H9 (cell line): ENCODE results near the gene XIRP2. TPM values are rescaled to one million over a fixed set of nuclear protein-coding genes. Genes with fewer than 3 reads are reported as not detected.

Experiments
- DNase-seq: peaks from one replicate; pipeline ENCODE4 v3.0.0-alpha.2; 2017
- H2AFZ ChIP-seq: one replicate; pipeline ENCODE4 v1.6.1; 2013; ENCODE audit warnings: mild to moderate bottlenecking, low read length, control low read depth, moderate library complexity
- H2AK5ac ChIP-seq: 2 replicates; pipeline ENCODE4 v1.6.1; 2013; ENCODE audit warnings: low read length, control low read depth, mixed read lengths; ENCODE audit not compliant: insufficient read length
- H2BK120ac ChIP-seq: one replicate; pipeline ENCODE4 v1.6.1; 2013; ENCODE audit warnings: low read depth, mild to moderate bottlenecking, low read length, control low read depth, inconsistent platforms; ENCODE audit not compliant: poor library complexity, severe bottlenecking
- H2BK12ac ChIP-seq: 2 replicates; pipeline ENCODE4 v1.6.1; 2013; ENCODE audit warnings: low read length, control low read depth, mixed read lengths, low read depth; ENCODE audit not compliant: insufficient read length
- H2BK15ac ChIP-seq: 2 replicates; pipeline ENCODE4 v1.6.1; 2013; ENCODE audit warnings: low read depth, low read length, control low read depth
- H2BK20ac ChIP-seq: one replicate; pipeline ENCODE4 v1.6.1; 2013; ENCODE audit warnings: low read depth, mild to moderate bottlenecking, low read length, control low read depth, inconsistent platforms; ENCODE audit not compliant: poor library complexity, severe bottlenecking
- H2BK5ac ChIP-seq: 2 replicates; pipeline ENCODE4 v1.6.1; 2013; ENCODE audit warnings: low read length, control low read depth, mixed read lengths; ENCODE audit not compliant: insufficient read length
- H3K14ac ChIP-seq: 2 replicates; pipeline ENCODE4 v1.6.1; 2013; ENCODE audit warnings: low read length, control low read depth; ENCODE audit not compliant: insufficient read depth
- H3K18ac ChIP-seq: 2 replicates; pipeline ENCODE4 v1.6.1; 2013; ENCODE audit warnings: low read depth, mild to moderate bottlenecking, mixed read lengths, low read length, control low read depth; ENCODE audit not compliant: insufficient read length
- H3K23ac ChIP-seq: 2 replicates; pipeline ENCODE4 v1.6.1; 2013; ENCODE audit warnings: low read length, control low read depth, mixed read lengths, low read depth; ENCODE audit not compliant: insufficient read length
- H3K23me2 ChIP-seq: 2 replicates; pipeline ENCODE4 v1.6.1; 2013; ENCODE audit warnings: low read depth, mild to moderate bottlenecking, mixed read lengths, low read length, control low read depth; ENCODE audit not compliant: insufficient read length, poor library complexity, severe bottlenecking
- H3K27ac ChIP-seq: 2 replicates; pipeline ENCODE4 v1.5.1; 2013; ENCODE audit warnings: low read length, control low read depth, mixed read lengths, low read depth; ENCODE audit not compliant: insufficient read length
- H3K27me3 ChIP-seq: 2 replicates; pipeline ENCODE4 v1.6.1; 2013; ENCODE audit warnings: low read length, control low read depth, inconsistent platforms; ENCODE audit not compliant: insufficient read depth
- H3K4ac ChIP-seq: 2 replicates; pipeline ENCODE4 v1.6.1; 2013; ENCODE audit warnings: low read depth, mild to moderate bottlenecking, control low read depth, inconsistent platforms, low read length, moderate library complexity
- H3K4me1 ChIP-seq: 2 replicates; pipeline ENCODE4 v1.6.1; 2013; ENCODE audit warnings: low read length, control low read depth, inconsistent platforms; ENCODE audit not compliant: insufficient read depth
- H3K4me2 ChIP-seq: 2 replicates; pipeline ENCODE4 v1.6.1; 2013; ENCODE audit warnings: low read length, control low read depth, mixed read lengths; ENCODE audit not compliant: insufficient read length, insufficient read depth
- H3K56ac ChIP-seq: 2 replicates; pipeline ENCODE4 v1.6.1; 2013; ENCODE audit warnings: low read depth, mild to moderate bottlenecking, mixed read lengths, low read length, control low read depth; ENCODE audit not compliant: insufficient read length
- H3K79me1 ChIP-seq: 2 replicates; pipeline ENCODE4 v1.6.1; 2013; ENCODE audit warnings: low read depth, mild to moderate bottlenecking, moderate library complexity, low read length, control low read depth, inconsistent platforms; ENCODE audit not compliant: insufficient read depth, poor library complexity, severe bottlenecking
- H3K79me2 ChIP-seq: 2 replicates; pipeline ENCODE4 v1.6.1; 2013; ENCODE audit warnings: low read length, control low read depth, inconsistent platforms; ENCODE audit not compliant: insufficient read depth
- H3K9ac ChIP-seq: 2 replicates; pipeline ENCODE4 v1.6.1; 2013; ENCODE audit warnings: low read length, control low read depth, mixed read lengths; ENCODE audit not compliant: insufficient read length; ENCODE audit errors: extremely low read depth
- H3K9me3 ChIP-seq: one replicate; pipeline ENCODE4 v1.6.1; 2013; ENCODE audit warnings: low read depth, low read length, inconsistent platforms; ENCODE audit not compliant: control insufficient read depth
- H3T11ph ChIP-seq: one replicate; pipeline ENCODE4 v1.6.1; 2013; ENCODE audit warnings: mild to moderate bottlenecking, low read length, control low read depth, inconsistent platforms
- H4K20me1 ChIP-seq: one replicate; pipeline ENCODE4 v1.6.1; 2013; ENCODE audit not compliant: control insufficient read depth, insufficient read length, insufficient read depth
- H4K5ac ChIP-seq: 2 replicates; pipeline ENCODE4 v1.6.1; 2013; ENCODE audit warnings: low read depth, mild to moderate bottlenecking, mixed read lengths, low read length, control low read depth; ENCODE audit not compliant: insufficient read length
- H4K8ac ChIP-seq: replicated peaks from 2 replicates; pipeline ENCODE4 v1.6.1; 2013; ENCODE audit warnings: low read length, control low read depth, mixed read lengths, low read depth; ENCODE audit not compliant: insufficient read length
- H4K91ac ChIP-seq: 2 replicates; pipeline ENCODE4 v1.6.1; 2013; ENCODE audit warnings: low read depth, mild to moderate bottlenecking, moderate library complexity, mixed read lengths, low read length, control low read depth; ENCODE audit not compliant: insufficient read length
- H3K27ac Mint-ChIP-seq, 3 experiments: 2 replicates in 2 of 3; 3 replicates in 1 of 3; pipeline ENCODE4 v1.8.0; 2020 to 2021; ENCODE audit warnings: mixed read lengths in 3 of 3, mild to moderate bottlenecking in 1 of 3, moderate library complexity in 1 of 3
- H3K27me3 Mint-ChIP-seq: 2 replicates; pipeline ENCODE4 v1.8.0; 2021; ENCODE audit warnings: low read depth, mild to moderate bottlenecking, moderate library complexity, mixed read lengths
- H3K36me3 Mint-ChIP-seq, 3 experiments: 2 replicates in 2 of 3; 3 replicates in 1 of 3; pipeline ENCODE4 v1.8.0; 2020 to 2021; ENCODE audit warnings: low read depth in 3 of 3, mixed read lengths in 3 of 3; ENCODE audit not compliant: insufficient read depth in 1 of 3
- H3K4me1 Mint-ChIP-seq, 2 experiments: 2 replicates each; pipeline ENCODE4 v1.8.0; 2020; ENCODE audit warnings: mixed read lengths in 2 of 2
- H3K4me3 Mint-ChIP-seq, 2 experiments: 2 replicates in 1 of 2; 3 replicates in 1 of 2; pipeline ENCODE4 v1.8.0; 2020 to 2021; ENCODE audit warnings: mild to moderate bottlenecking in 2 of 2, mixed read lengths in 2 of 2, moderate library complexity in 1 of 2
- H3K9me3 Mint-ChIP-seq, 2 experiments: 2 replicates in 1 of 2; 3 replicates in 1 of 2; pipeline ENCODE4 v1.8.0; 2020; ENCODE audit warnings: mild to moderate bottlenecking in 2 of 2, mixed read lengths in 2 of 2, moderate library complexity in 1 of 2
- CTCF ChIP-seq: fragments of 200-600 bp; sonication (generic); conservative IDR thresholded peaks from 3 replicates; pipeline ENCODE4 v1.8.0; 2021; ENCODE audit warnings: antibody characterized with exemption, mild to moderate bottlenecking
- WGBS: extraction: QIAGEN DNeasy Blood & Tissue Kit; methylation state at CpG from one replicate; pipeline ENCODE4 v1.1.7; 2013; ENCODE audit warnings: missing lambda C conversion rate, low lambda C conversion rate, mixed read lengths; ENCODE audit not compliant: insufficient read length; ENCODE audit errors: extremely low coverage; 5-methylcytosine and 5-hydroxymethylcytosine counted together
- total RNA-seq: library from RNA; stranded (reverse); gene quantifications from 2 replicates; pipeline ENCODE4 v1.2.1, GENCODE V29; 2021

XIRP2 gene
- total RNA-seq, 1 experiment from 2014 or later, result 0.07 TPM

GRCh38 chr2:167198009-167198408 is 309.7 kb downstream of the XIRP2 start:
- Histone ChIP-seq H4K91ac (no peak overlapping the region), H2AK5ac (no peak overlapping the region), H3K23me2 (no peaks in the 10 kb centered on the region), H3K9me3 (no peaks in the 10 kb centered on the region), H3K4me2 (no peak overlapping the region), H4K20me1 (no peaks in the 10 kb centered on the region), H2BK120ac (no peak overlapping the region), H3K27me3 (no peaks in the 10 kb centered on the region), H3K9ac (no peak overlapping the region), H4K8ac (no peak overlapping the region), H2AFZ (no peak overlapping the region), H3K23ac (no peak overlapping the region), H2BK5ac (no peak overlapping the region), H3K14ac (no peak overlapping the region), H2BK12ac (no peak overlapping the region), H3K18ac (no peak overlapping the region), H3K4me1 (no peaks in the 10 kb centered on the region), H4K5ac (no peak overlapping the region), H2BK15ac (no peak overlapping the region), H2BK20ac (no peak overlapping the region), H3K27ac (no peak overlapping the region), H3K79me1 (no peaks in the 10 kb centered on the region), H3K4ac (no peak overlapping the region), H3K56ac (no peak overlapping the region), H3K79me2 (no peaks in the 10 kb centered on the region), H3T11ph (no peak overlapping the region)
- H3K4me3 Mint-ChIP-seq, result no peak overlapping the region
- DNase-seq, result no peak
- H3K27me3 Mint-ChIP-seq, result no peaks in the 10 kb centered on the region
- no peaks in the 10 kb centered on the region for H3K9me3 Mint-ChIP-seq
- no CpG with 5 or more reads among the region's 2 CpGs for WGBS
- H3K36me3 Mint-ChIP-seq, result no peaks in the 10 kb centered on the region
- H3K27ac Mint-ChIP-seq, result no peak overlapping the region
- H3K4me1 Mint-ChIP-seq, result no peaks in the 10 kb centered on the region
- no peak for TF ChIP-seq CTCF
